Measurements from ENCODE around the gene INPP5A. TPM values are rescaled to one million over a fixed set of nuclear protein-coding genes. Genes with fewer than 3 reads are reported as not detected.

The INPP5A gene
- total and polyA plus RNA-seq, 7 donors: 17.6 to 132 (median 100) TPM

GRCh38 chr10:132684164-132684891 is 146.7 kb downstream of the INPP5A start:
- DNase-seq: peak; percentile 41
- H3K27ac ChIP-seq: peak overlapping the region in 2 of 4 donors; percentile 7 to 26

GRCh38 chr10:132685101-132685891 is 147.7 kb downstream of the INPP5A start:
- no peaks in the 10 kb centered on the region for H3K9me3 ChIP-seq
- peaks cover 0 to 5% (median 3%) of the 10 kb centered on the region in 4 donors for H3K36me3 ChIP-seq
- H3K4me3 ChIP-seq: no peak overlapping the region
- peaks cover 0 to 10% (median 5%) of the 10 kb centered on the region in 4 donors for H3K4me1 ChIP-seq
- no peak for TF ChIP-seq POLR2A (IDR thresholded peaks at IDR 0.05)
- no peak for TF ChIP-seq EP300 (IDR thresholded peaks at IDR 0.05)
- no peak for TF ChIP-seq CTCF (IDR thresholded peaks at IDR 0.05)
- peak in 2 of 4 donors; percentile 24 to 25 for TF ChIP-seq POLR2AphosphoS5 (IDR thresholded peaks at IDR 0.05)
- WGBS, 2 donors: 19 to 46% methylated on average over 32 of the region's 32 CpGs
- intact Hi-C loops (cut with DNase I): no loop called here
- H3K27me3 ChIP-seq: no peaks in the 10 kb centered on the region
- peak; percentile 72 for DNase-seq
- H3K27ac ChIP-seq: peak overlapping the region in 2 of 4 donors; percentile 26 to 40

More at GRCh38 chr10:132684164-132684891, 146.7 kb downstream of the INPP5A start:
- no peaks in the 10 kb centered on the region for H3K36me3 ChIP-seq
- H3K9me3 ChIP-seq: no peaks in the 10 kb centered on the region
- H3K4me1 ChIP-seq: peaks cover 0 to 10% (median 5%) of the 10 kb centered on the region in 4 donors
- intact Hi-C loops (cut with DNase I): no loop called here
- H3K27me3 ChIP-seq: no peaks in the 10 kb centered on the region
- no peak overlapping the region for H3K4me3 ChIP-seq
- 74 to 80% methylated on average over 12 of the region's 12 CpGs for WGBS, 2 donors
- TF ChIP-seq POLR2A (IDR thresholded peaks at IDR 0.05) (no peak), EP300 (IDR thresholded peaks at IDR 0.05) (no peak)

GRCh38 chr10:132685921-132686680 is 148.5 kb downstream of the INPP5A start:
- peak; percentile 46 for DNase-seq

GRCh38 chr10:132687181-132687892 is 149.8 kb downstream of the INPP5A start:
- intact Hi-C loops (cut with DNase I): no loop called here
- Histone ChIP-seq H3K27me3 (no peaks in the 10 kb centered on the region), H3K9me3 (no peaks in the 10 kb centered on the region), H3K4me1 (peaks cover 0 to 10% (median 5%) of the 10 kb centered on the region in 4 donors), H3K27ac (no peak overlapping the region), H3K36me3 (peaks cover 7 to 19% (median 16%) of the 10 kb centered on the region in 4 donors), H3K4me3 (no peak overlapping the region)
- peak; percentile 54 for DNase-seq
- 94% methylated on average over 21 of the region's 21 CpGs for WGBS, 2 donors
- TF ChIP-seq EP300 (IDR thresholded peaks at IDR 0.05) (no peak), CTCF (IDR thresholded peaks at IDR 0.05) (no peak), POLR2A (IDR thresholded peaks at IDR 0.05) (no peak)

More at GRCh38 chr10:132685921-132686680, 148.5 kb downstream of the INPP5A start:
- H3K4me1 ChIP-seq: peaks cover 0 to 10% (median 5%) of the 10 kb centered on the region in 4 donors
- H3K27ac ChIP-seq: peak overlapping the region in 1 of 4 donors; percentile 40
- intact Hi-C loops (cut with DNase I): no loop called here
- H3K9me3 ChIP-seq: no peaks in the 10 kb centered on the region
- peaks cover 4 to 13% (median 11%) of the 10 kb centered on the region in 4 donors for H3K36me3 ChIP-seq
- H3K4me3 ChIP-seq: no peak overlapping the region
- TF ChIP-seq CTCF (IDR thresholded peaks at IDR 0.05) (no peak), POLR2AphosphoS5 (IDR thresholded peaks at IDR 0.05) (no peak), POLR2A (IDR thresholded peaks at IDR 0.05) (no peak), EP300 (IDR thresholded peaks at IDR 0.05) (no peak)
- 93 to 97% methylated on average over 25 of the region's 25 CpGs for WGBS, 2 donors
- H3K27me3 ChIP-seq: no peaks in the 10 kb centered on the region

All from sigmoid colon (tissue), 7 donors.